Measurements from ENCODE around the gene CAPN9.

The CAPN9 gene

DNA sequence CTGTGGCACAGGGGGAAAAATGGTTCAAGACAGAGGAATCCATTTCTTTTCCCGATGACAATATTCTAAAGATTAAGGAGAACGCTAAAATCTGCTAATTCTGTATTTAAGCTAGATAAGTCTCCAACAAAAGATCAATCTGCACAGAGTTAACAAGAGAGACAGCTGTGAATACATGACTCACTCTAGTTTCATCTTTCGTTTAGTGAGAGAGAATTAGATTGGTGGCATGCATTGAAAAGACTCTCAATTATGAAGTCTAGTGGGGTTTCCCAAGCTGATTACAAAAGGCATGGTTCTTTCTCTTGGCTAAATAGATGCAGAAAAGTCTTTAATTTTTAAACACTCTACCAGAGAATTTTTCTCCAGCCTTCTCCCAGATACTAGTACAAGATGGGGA is 34.4 kb downstream of the CAPN9 start:
- TF ChIP-seq CREB1 (IDR thresholded peaks at IDR 0.05; ENCODE audit: low read depth), result no peak
- no peak for TF ChIP-seq TEAD4 (IDR thresholded peaks at IDR 0.05)
- TF ChIP-seq, protein P1, sequence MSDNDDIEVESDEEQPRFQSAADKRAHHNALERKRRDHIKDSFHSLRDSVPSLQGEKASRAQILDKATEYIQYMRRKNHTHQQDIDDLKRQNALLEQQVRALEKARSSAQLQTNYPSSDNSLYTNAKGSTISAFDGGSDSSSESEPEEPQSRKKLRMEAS (IDR thresholded peaks at IDR 0.05), result no peak
- no peak for TF ChIP-seq CEBPB (IDR thresholded peaks at IDR 0.05)
- no peak for TF ChIP-seq TAF1 (IDR thresholded peaks at IDR 0.05; ENCODE audit: low read depth)
- no peak for TF ChIP-seq EP300 (IDR thresholded peaks at IDR 0.05; ENCODE audit: borderline replicate concordance)
- TF ChIP-seq, protein P2, sequence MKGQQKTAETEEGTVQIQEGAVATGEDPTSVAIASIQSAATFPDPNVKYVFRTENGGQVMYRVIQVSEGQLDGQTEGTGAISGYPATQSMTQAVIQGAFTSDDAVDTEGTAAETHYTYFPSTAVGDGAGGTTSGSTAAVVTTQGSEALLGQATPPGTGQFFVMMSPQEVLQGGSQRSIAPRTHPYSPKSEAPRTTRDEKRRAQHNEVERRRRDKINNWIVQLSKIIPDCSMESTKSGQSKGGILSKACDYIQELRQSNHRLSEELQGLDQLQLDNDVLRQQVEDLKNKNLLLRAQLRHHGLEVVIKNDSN (IDR thresholded peaks at IDR 0.05), result no peak

DNA sequence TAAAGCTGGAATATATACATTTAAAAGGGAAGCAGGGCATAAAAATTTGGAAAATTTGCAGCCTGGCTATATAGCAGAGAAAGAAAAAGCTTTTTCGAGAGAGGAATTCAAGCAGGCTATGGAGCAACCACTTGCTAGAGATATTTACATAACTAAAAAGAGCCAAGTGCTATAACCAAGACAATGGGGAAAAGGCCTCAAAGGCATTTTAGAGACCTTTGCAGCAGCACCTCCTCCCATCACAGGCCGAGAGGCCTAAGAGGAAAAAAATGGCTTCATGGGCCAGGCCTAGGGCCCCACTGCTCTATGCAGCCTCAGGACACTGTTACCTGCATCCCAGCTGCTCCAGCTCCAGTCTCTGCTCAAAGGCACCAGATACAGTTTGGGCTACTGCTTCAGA is 37.0 kb downstream of the CAPN9 start:
- TF ChIP-seq, protein P2 (IDR thresholded peaks at IDR 0.05), result no peak
- TF ChIP-seq FOXM1 (IDR thresholded peaks at IDR 0.05; ENCODE audit: borderline replicate concordance, low read depth), result no peak
- TF ChIP-seq, protein P1 (IDR thresholded peaks at IDR 0.05), result no peak
- no peak for TF ChIP-seq TEAD4 (IDR thresholded peaks at IDR 0.05)
- TF ChIP-seq CREB1 (IDR thresholded peaks at IDR 0.05; ENCODE audit: low read depth), result no peak
- no peak for TF ChIP-seq EP300 (IDR thresholded peaks at IDR 0.05; ENCODE audit: borderline replicate concordance)
- TF ChIP-seq ZBTB7A (IDR thresholded peaks at IDR 0.05; ENCODE audit: low read depth), result no peak
- TF ChIP-seq, protein P3, sequence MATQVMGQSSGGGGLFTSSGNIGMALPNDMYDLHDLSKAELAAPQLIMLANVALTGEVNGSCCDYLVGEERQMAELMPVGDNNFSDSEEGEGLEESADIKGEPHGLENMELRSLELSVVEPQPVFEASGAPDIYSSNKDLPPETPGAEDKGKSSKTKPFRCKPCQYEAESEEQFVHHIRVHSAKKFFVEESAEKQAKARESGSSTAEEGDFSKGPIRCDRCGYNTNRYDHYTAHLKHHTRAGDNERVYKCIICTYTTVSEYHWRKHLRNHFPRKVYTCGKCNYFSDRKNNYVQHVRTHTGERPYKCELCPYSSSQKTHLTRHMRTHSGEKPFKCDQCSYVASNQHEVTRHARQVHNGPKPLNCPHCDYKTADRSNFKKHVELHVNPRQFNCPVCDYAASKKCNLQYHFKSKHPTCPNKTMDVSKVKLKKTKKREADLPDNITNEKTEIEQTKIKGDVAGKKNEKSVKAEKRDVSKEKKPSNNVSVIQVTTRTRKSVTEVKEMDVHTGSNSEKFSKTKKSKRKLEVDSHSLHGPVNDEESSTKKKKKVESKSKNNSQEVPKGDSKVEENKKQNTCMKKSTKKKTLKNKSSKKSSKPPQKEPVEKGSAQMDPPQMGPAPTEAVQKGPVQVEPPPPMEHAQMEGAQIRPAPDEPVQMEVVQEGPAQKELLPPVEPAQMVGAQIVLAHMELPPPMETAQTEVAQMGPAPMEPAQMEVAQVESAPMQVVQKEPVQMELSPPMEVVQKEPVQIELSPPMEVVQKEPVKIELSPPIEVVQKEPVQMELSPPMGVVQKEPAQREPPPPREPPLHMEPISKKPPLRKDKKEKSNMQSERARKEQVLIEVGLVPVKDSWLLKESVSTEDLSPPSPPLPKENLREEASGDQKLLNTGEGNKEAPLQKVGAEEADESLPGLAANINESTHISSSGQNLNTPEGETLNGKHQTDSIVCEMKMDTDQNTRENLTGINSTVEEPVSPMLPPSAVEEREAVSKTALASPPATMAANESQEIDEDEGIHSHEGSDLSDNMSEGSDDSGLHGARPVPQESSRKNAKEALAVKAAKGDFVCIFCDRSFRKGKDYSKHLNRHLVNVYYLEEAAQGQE (IDR thresholded peaks at IDR 0.05; ENCODE audit: low read depth), result no peak
- no peak for TF ChIP-seq YY1 (IDR thresholded peaks at IDR 0.05; ENCODE audit: low read depth)
- no peak for TF ChIP-seq CEBPB (IDR thresholded peaks at IDR 0.05)
- TF ChIP-seq RAD21 (IDR thresholded peaks at IDR 0.05; ENCODE audit: low read depth), result no peak
- TF ChIP-seq TCF12 (IDR thresholded peaks at IDR 0.05; ENCODE audit: low read depth), result no peak

DNA sequence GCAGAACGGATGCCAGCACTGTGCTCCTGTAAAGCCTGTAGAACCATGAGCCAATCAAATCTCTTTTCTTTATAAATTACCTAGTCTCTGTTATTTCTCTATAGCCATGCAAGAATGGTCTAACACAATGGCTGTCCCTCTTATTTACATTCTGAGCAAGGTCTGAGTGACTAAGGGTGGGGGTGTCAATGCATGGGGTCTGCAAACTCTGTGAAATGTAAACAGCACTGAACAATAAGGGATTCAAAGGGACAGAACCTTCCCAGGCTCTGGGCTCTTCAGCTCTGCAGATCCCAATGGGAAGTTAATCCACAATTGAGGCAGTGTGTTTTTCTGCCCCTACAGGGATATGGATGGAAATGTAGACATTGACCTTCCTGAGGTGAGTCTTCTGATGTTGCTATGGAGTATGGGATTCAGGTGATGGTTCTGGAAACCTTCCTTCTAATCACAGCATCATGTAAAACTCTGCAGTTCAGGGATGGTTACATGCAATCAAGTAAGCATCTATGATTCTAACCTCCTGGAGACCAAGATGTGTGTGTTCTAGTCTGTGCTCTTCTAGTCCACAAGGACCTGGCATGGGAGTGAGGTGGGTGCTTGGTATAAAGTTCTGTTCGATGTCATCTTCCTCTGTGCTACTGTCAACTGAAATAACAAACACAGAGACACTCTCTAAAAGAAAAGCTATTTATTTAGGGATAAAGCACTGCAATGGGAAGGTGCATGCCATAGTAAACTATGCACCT is 38.6 kb downstream of the CAPN9 start:
- TF ChIP-seq NFIC (IDR thresholded peaks at IDR 0.05) (no peak), EGR1 (IDR thresholded peaks at IDR 0.05) (no peak), CREB1 (IDR thresholded peaks at IDR 0.05; ENCODE audit: low read depth) (no peak), FOXM1 (IDR thresholded peaks at IDR 0.05; ENCODE audit: borderline replicate concordance, low read depth) (no peak), CEBPB (IDR thresholded peaks at IDR 0.05) (no peak), TAF1 (IDR thresholded peaks at IDR 0.05; ENCODE audit: low read depth) (no peak), EP300 (IDR thresholded peaks at IDR 0.05; ENCODE audit: borderline replicate concordance) (no peak), YY1 (IDR thresholded peaks at IDR 0.05; ENCODE audit: low read depth) (no peak), ZBTB7A (IDR thresholded peaks at IDR 0.05; ENCODE audit: low read depth) (no peak), TEAD4 (IDR thresholded peaks at IDR 0.05) (no peak), TCF12 (IDR thresholded peaks at IDR 0.05; ENCODE audit: low read depth) (no peak), RAD21 (IDR thresholded peaks at IDR 0.05; ENCODE audit: low read depth) (no peak)
- TF ChIP-seq, protein P3 (IDR thresholded peaks at IDR 0.05; ENCODE audit: low read depth), result no peak
- TF ChIP-seq, protein P2 (IDR thresholded peaks at IDR 0.05), result no peak
- TF ChIP-seq, protein P1 (IDR thresholded peaks at IDR 0.05), result no peak

DNA sequence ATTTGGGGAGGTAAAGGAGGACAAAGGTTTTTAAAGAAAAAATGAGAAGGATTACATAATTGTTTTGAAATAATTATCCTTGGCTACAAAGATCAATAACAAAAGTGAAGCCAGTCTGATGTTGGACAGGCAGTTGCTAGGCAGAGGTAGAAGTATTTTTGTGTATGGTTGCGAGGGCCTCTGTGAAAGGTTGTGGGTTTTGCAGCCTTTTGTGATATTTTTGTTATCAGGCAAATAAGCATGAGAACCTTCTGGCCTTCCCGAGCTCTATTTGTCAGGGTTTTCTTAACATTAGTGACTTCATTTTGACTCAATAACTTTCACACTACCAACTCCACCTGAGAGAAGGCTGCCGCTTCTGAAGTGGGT is 39.2 kb downstream of the CAPN9 start:
- TF ChIP-seq TAF1 (IDR thresholded peaks at IDR 0.05; ENCODE audit: low read depth) (no peak), ZBTB7A (IDR thresholded peaks at IDR 0.05; ENCODE audit: low read depth) (no peak), EP300 (IDR thresholded peaks at IDR 0.05; ENCODE audit: borderline replicate concordance) (no peak), FOXM1 (IDR thresholded peaks at IDR 0.05; ENCODE audit: borderline replicate concordance, low read depth) (no peak), EGR1 (IDR thresholded peaks at IDR 0.05) (no peak), YY1 (IDR thresholded peaks at IDR 0.05; ENCODE audit: low read depth) (no peak), NFIC (IDR thresholded peaks at IDR 0.05) (no peak), TEAD4 (IDR thresholded peaks at IDR 0.05) (no peak), CEBPB (IDR thresholded peaks at IDR 0.05) (no peak), CREB1 (IDR thresholded peaks at IDR 0.05; ENCODE audit: low read depth) (no peak), TCF12 (IDR thresholded peaks at IDR 0.05; ENCODE audit: low read depth) (no peak)
- TF ChIP-seq, protein P3 (IDR thresholded peaks at IDR 0.05; ENCODE audit: low read depth), result no peak

Measured in Ishikawa (cell line).